ELR (cell line): Measurements from ENCODE around the gene ZNF710.
"Not testable (repeated sequence)": the region's sequence is repeated elsewhere in the genome, so short reads cannot be mapped to it uniquely, and the experiment has no call there.

ENCODE experiments used
- DNase-seq: peaks from one replicate; pipeline ENCODE4 v3.0.0-alpha.2; 2015; ENCODE audit warnings: low read depth

Gene ZNF710, protein sequence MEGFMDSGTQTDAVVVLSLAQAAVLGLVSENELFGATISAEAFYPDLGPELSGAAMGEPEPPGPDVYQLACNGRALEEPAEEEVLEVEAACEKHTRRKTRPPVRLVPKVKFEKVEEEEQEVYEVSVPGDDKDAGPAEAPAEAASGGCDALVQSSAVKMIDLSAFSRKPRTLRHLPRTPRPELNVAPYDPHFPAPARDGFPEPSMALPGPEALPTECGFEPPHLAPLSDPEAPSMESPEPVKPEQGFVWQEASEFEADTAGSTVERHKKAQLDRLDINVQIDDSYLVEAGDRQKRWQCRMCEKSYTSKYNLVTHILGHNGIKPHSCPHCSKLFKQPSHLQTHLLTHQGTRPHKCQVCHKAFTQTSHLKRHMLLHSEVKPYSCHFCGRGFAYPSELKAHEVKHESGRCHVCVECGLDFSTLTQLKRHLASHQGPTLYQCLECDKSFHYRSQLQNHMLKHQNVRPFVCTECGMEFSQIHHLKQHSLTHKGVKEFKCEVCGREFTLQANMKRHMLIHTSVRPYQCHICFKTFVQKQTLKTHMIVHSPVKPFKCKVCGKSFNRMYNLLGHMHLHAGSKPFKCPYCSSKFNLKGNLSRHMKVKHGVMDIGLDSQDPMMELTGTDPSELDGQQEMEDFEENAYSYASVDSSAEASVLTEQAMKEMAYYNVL

DNA sequence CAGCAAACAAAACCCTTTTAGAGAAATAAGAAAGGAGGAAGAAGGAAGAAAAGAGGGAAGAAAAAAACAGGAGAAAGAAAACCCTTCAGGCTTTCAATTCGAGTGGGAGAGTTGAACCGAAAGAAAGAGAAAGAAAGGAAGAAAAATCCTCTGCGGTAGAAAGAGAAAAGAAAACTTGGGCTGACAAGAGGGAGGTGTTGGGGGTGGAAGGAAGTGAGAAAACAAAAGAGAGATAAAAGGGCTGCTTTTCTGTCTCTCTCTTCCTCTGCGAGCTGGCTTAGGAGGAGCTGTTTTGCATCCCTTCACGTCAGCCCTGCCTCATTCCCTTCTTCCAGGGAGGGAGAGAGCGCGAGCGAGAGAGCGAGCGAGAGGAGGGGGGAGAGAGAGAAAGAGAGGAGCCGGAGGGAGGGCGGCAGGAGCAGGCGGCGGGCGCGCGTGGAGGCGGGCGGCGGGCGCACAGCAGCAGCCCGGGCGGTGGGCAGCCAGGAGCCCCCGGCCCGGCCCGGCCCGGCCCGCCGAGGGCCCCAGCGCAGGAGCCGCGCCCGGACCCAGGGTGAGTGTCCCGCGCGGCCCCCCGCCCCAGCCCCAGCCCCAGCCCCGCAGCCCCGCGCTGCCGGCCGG, at the start of gene ZNF710:
Gene ZNF710, plus strand, starts transcription at position 263 of the 621 bp plus-strand sequence. CDS start 65,814 bp downstream, outside the sequence.
- peak; percentile 68 for DNase-seq

DNA sequence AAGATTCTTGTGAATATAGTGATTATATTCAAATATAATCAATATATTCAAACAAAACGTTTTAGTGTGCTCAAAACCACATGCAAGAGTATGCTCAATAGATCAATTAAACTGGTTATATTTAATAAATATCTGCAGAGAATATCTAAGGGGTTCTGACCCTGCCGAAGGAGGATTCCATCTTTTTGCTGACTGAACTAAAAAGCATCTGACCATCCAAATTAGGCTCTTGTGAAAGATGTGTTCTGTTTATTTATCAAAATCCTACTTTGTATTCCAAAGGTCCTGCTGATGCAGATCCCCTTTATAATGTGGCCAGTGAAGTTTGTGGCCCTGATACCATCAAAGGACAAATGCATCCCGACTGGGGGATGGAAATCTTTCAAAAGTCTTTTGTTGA, 46.6 kb upstream of the ZNF710 start:
- no peak for DNase-seq

- not testable (repeated sequence) for DNase-seq
These were observed 45.6 kb upstream of the ZNF710 start for GRCh38 chr15:89955449-89955998.

DNA sequence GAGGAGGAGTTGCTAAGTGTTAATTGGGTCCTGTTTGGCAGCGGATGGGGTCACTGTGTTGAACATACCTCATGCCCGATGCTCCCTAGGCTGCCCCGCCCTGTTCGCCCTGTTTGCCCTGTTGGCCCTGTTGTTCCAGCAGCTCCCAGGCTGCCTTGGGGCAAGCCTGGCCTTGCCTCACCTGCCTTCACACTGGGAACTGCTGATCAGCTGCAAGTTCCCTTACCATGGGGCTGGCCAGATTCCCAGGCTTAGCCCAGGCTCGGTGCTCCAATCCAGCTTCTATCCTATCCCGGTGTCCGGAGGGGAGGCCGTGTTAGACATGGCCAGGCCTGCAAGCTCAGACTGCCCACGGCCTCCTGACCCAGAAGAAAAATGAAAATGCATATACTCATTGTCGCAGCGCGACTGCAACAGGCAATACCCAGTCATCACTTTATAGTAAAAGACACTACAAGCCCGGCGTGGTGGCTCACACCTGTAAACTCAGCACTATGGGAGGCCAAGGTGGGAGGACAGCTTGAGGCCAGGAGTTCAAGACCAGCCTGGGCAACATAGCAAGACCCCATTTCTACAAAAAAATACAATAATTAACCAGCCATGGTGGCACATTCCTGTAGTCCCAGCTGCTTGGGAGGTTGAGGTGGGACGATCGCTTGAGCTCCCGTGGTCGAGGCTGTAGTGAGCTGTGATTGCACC, 42.9 kb upstream of the ZNF710 start:
- no peak for DNase-seq

DNA sequence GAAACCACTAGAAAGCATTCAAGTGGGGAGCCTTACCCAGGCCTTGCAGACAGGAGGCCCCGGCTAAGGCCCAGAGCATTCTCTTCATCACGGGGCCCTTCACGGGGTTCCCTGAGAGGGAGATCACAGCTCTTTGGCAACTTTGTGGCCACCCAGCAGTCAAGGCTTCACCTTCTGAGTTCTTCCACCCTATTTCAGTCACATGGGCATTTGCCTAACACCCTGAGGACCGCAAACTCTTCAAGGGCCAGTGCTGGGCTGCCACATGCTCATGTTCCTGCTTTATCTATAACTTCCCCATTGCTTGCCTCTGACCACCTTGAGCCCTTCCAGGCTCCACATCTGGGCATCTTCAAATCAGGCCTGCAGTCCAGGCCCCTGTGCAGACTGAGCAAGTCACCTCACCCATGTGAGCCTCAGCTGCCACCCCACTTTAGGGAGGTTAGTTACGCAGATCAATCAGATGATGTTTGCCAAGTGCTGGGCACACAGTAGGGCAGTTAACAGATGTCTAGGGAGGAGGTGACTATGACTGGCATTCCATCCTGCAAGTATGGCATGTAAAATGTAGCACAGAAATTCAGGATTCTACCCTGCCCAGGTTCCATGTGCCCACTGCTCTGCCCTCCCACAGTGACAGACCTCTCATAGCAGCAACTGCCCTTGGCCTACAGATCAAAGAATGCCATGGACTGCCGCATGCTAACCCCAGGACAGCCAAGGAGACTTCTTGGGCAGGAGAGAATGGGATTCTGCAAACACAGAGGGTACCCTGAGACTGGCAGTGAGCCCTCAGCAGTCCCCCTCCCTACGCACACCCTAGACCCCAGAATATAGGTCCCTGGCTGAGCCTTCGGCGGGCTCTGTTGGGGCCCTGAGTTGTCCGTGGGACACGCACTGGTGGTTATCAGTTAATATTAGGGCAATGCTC, 37.6 kb upstream of the ZNF710 start:
- DNase-seq: no peak

DNA sequence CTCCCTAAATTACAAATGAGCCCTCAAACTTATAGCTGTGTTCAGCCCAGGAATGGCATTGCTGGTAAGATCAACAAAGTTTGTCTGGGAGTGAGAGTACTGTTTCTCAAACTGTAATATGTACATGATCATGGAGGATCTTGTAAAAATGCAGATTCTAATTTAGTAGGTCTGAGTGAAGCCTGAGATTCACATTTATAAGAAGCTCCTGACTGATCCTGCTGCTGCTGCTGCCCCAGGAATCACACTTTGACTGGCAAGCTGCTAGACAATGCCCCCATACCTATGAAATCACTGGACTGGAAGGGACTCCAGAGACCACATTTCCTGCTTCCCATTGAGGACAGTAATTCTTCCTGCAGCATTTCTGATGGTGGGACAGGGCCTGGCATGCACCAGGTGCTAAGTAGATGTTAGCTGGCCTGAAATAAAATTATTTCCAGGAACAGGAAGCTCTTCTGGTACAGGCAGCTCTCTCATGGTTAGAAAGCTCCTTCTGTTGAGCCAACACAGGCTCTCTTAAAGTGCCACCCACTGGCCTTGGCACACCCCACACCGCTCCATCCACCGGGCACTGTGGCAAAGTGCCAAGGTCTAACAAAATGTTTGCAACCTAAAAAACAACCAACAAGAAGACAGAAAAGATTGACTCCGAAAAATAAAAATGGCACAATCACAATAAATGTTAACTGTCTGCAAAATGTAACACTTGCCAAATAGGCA, 36.7 kb upstream of the ZNF710 start:
- no peak for DNase-seq

- DNase-seq: no peak
These were observed 33.2 kb upstream of the ZNF710 start for GRCh38 chr15:89967881-89968280.

- peak; percentile 74 for DNase-seq
These were observed 29.5 kb upstream of the ZNF710 start for GRCh38 chr15:89971592-89971997.

DNA sequence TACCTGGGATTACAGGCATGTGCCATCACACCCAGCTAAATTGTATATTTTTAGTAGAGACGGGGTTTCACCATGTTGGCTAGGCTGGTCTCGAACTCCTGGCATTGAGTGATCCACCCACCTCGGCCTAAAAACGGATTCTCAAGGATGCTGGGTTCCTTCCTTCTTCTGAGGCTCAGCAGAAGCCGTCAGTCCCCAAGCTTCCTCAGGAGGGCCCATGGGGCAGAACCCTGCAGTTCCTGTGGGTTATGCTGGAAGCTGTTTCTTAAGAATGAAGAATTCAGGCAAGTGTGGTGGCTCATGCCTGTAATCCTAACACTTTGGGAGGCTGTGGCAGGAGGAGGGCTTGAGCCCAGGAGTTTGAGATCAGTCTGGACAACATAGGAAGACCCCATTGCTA, 29.0 kb upstream of the ZNF710 start:
- DNase-seq: peak; percentile 5

DNA sequence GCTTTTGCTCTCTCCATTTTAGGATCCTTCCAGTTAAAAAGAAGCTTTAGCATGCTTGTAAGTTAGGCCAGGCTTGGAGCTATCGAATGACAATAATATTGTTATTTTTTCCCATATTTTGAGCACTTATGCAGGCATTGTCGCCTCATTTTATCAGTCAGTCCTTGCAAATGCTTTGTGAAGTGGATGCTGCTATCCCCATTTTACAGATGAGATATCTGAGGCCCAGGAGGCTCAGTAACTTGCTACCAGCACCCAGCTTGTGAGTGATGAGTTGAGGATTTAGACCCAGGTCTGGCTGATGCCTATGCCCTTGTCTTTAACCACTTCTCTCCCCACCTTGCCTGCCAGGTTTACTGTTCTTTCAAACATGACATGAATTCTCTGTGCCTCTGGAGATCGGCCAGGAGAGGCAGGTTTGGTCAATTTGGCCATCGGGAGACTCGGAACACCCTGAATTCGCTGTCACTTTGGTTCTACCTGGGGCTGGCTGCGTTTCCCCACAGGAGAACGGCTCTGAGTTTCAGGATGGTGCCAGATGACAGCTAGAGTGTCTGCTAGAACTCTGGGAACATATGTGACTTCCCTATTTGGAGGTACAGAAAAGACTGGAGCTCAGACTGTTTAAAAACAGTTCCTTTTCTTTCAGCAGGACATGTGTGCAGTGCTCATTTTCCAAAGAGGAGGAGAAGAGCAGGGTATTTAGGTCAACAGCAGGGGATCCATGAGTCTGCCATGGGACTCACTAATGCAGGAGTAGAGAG, 25.5 kb upstream of the ZNF710 start:
- no peak for DNase-seq

DNA sequence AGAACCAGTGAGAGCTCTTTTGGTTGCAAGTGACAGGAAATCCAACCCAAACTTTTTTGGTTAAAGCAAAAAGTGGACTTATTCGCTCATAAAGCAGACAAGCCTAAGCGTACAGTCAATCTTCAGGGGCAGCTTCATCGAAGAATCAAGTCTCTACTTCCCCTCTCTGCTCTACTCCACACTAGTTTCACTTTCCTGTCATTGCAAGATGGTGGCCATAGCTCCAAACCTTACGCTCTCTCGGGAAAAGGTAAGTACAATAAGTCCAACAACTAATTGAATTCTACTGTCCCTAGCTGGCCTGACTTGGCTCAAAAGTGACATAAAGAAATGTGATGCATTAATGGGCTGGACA, 24.9 kb upstream of the ZNF710 start:
- no peak for DNase-seq

DNA sequence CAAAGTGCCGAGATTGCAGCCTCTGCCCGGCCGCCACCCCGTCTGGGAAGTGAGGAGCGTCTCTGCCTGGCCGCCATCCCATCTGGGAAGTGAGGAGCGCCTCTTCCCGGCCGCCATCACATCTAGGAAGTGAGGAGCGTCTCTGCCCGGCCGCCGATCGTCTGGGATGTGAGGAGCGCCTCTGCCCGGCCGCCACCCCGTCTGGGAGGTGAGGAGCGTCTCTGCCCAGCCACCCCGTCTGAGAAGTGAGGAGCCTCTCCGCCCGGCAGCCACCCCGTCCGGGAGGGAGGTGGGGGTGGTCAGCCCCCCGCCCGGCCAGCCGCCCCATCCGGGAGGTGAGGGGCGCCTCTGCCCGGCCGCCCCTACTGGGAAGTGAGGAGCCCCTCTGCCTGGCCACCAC, 23.3 kb upstream of the ZNF710 start:
- DNase-seq: not testable (repeated sequence)

GRCh38 chr15:89978914-89979313, 22.2 kb upstream of the ZNF710 start:
- DNase-seq: no peak

- DNase-seq: no peak
These were observed 20.2 kb upstream of the ZNF710 start for GRCh38 chr15:89980896-89981295.

GRCh38 chr15:89982315-89983055, 18.6 kb upstream of the ZNF710 start:
- DNase-seq: no peak

DNA sequence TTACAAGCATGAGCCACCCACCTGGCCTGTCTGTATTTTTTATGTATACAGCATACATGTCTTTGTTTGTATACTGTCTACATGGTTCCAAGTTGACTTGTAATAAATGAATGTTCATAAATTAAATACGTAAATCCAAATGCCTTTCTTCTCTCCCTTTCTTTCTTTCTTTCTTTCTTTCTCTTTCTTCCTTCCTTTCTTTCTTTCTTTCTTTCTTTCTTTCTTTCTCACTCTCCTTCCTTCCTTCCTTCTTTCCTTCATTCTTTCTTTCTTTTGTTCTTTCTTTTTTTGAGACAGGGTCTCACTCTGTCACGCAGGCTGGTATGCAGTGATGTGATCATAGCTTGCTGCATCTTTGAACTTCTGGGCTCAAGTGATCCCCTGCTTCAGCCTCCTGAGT, 17.1 kb upstream of the ZNF710 start:
- no peak for DNase-seq

- DNase-seq: no peak
These were observed 16.6 kb upstream of the ZNF710 start for GRCh38 chr15:89984421-89985010.

DNA sequence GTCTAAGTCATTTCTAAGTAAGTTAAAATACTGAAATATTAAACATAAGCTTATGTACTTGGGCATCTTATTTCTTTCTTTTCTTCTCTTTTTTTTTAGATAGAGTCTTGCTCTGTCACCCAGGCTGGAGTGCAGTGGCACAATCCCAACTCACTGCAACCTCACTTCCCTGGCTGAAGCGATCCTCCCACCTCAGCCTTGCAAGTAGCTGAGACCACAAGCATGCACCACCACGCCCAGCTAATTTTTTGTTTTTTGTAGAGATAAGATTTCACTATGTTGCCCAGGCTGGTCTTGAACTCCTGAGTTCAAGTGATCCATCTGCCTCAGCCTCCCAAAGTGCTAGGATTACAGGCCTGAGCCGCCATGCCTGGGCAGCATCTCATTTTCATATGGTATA, 16.0 kb upstream of the ZNF710 start:
- no peak for DNase-seq

DNA sequence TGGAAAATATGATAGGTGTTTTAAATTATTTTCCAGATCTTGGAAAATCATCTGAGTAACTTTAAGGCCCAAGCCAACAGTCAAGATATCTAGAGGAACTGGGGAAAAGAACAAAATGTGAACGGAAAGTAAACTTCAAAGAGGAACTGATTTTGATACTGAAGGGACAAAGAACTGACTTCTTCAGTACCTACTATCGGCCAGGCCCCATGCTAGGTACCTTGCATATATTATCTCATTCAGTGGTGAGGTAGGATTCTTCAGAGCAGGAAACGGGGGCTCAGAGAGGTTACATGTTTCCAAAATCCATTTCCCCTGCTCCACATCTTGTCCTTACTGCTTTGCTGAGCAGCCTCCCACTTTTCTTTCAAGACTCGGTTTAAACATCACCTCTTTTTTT, 9.8 kb upstream of the ZNF710 start:
- no peak for DNase-seq
